KMS-11 (cell line): Measurements from ENCODE around the gene STUM.

Source experiments
- H2AFZ ChIP-seq: fragments of 200-600 bp; sonication (generic); 2 replicates; pipeline ENCODE4 v1.6.1; 2016; ENCODE audit warnings: antibody characterized with exemption, mixed run types, low read depth
- H3K27ac ChIP-seq: fragments of 200-600 bp; sonication (generic); 2 replicates; pipeline ENCODE4 v1.6.1; 2016; ENCODE audit warnings: mild to moderate bottlenecking, mixed run types
- H3K27me3 ChIP-seq: fragments of 200-600 bp; sonication (generic); 2 replicates; pipeline ENCODE4 v1.6.1; 2017; ENCODE audit warnings: mild to moderate bottlenecking, low read depth, mixed run types, moderate library complexity; ENCODE audit not compliant: insufficient read depth
- H3K36me3 ChIP-seq: fragments of 200-600 bp; sonication (generic); 2 replicates; pipeline ENCODE4 v1.6.1; 2017; ENCODE audit warnings: mild to moderate bottlenecking, mixed run types; ENCODE audit not compliant: insufficient read depth
- H3K4me1 ChIP-seq: fragments of 200-600 bp; sonication (generic); 2 replicates; pipeline ENCODE4 v1.6.1; 2016; ENCODE audit warnings: mild to moderate bottlenecking, low read depth, mixed run types; ENCODE audit not compliant: poor library complexity, severe bottlenecking
- H3K4me2 ChIP-seq: fragments of 200-600 bp; sonication (generic); 2 replicates; pipeline ENCODE4 v1.7.0; 2016; ENCODE audit warnings: mild to moderate bottlenecking, mixed run types
- H3K4me3 ChIP-seq: fragments of 200-600 bp; sonication (generic); IDR thresholded peaks from 2 replicates; pipeline ENCODE4 v1.6.1; 2017; ENCODE audit warnings: low read depth, low read length, mixed read lengths; ENCODE audit not compliant: insufficient read depth
- H3K79me2 ChIP-seq: fragments of 200-600 bp; sonication (generic); 2 replicates; pipeline ENCODE4 v1.6.1; 2016; ENCODE audit warnings: low read depth, mixed run types; ENCODE audit not compliant: insufficient read depth
- H3K9ac ChIP-seq: fragments of 200-600 bp; sonication (generic); 2 replicates; pipeline ENCODE4 v1.6.1; 2016; ENCODE audit warnings: mild to moderate bottlenecking, mixed run types
- H4K20me1 ChIP-seq: fragments of 200-600 bp; sonication (generic); 2 replicates; pipeline ENCODE4 v1.6.1; 2016; ENCODE audit warnings: mild to moderate bottlenecking, mixed run types; ENCODE audit not compliant: insufficient read depth
- CTCF ChIP-seq: fragments of 200-600 bp; sonication (generic); conservative IDR thresholded peaks from 2 replicates; pipeline ENCODE4 v1.6.1; 2017; ENCODE audit warnings: low read depth, mild to moderate bottlenecking, antibody characterized with exemption, low read length, moderate library complexity, mixed read lengths

Gene STUM

GRCh38 chr1:226557424-226557823, 8.9 kb downstream of the STUM start:
- no peak overlapping the region for H3K4me3 ChIP-seq

DNA sequence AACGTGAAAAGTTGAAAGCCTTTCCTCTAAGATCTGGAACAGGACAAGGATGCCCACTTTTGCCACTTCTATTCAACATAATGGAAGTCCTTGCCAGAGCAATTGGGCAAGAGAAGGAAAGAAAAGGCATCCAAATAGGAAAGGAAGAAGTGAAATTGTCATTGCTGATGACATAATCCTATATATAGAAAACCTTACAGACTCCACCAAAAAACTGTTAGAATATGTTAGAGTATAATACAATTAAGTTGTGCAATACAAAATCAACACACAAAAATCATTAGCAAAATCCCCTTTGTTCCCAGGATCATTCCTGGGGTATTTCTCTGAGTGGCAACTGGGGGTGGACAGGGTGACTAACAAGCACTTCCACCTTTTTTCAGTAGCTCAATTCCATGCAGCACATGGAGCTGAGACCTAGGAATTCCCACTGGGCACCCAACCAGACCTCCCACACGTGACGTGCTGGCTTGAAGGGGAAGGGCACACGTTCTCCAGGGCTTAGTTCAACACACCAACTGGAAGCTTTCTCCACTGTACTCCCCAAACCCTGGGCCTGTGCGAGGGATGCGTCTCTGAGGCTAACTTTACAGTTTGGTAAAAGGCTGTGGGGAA, 9.6 kb downstream of the STUM start:
- Histone ChIP-seq H3K4me2 (no peak overlapping the region), H4K20me1 (no peaks in the 10 kb centered on the region), H3K79me2 (no peaks in the 10 kb centered on the region), H2AFZ (no peak overlapping the region), H3K9ac (no peak overlapping the region), H3K4me3 (no peak overlapping the region), H3K27ac (no peak overlapping the region), H3K27me3 (no peaks in the 10 kb centered on the region), H3K36me3 (no peaks in the 10 kb centered on the region), H3K4me1 (no peaks in the 10 kb centered on the region)
- TF ChIP-seq CTCF, result no peak

More at GRCh38 chr1:226557424-226557823, 8.9 kb downstream of the STUM start:
- Histone ChIP-seq H3K27me3 (no peaks in the 10 kb centered on the region), H3K4me2 (no peak overlapping the region), H3K27ac (no peak overlapping the region), H3K79me2 (no peaks in the 10 kb centered on the region), H2AFZ (no peak overlapping the region), H3K9ac (no peak overlapping the region), H4K20me1 (no peaks in the 10 kb centered on the region), H3K4me1 (no peaks in the 10 kb centered on the region), H3K36me3 (no peaks in the 10 kb centered on the region)
- no peak for TF ChIP-seq CTCF

DNA sequence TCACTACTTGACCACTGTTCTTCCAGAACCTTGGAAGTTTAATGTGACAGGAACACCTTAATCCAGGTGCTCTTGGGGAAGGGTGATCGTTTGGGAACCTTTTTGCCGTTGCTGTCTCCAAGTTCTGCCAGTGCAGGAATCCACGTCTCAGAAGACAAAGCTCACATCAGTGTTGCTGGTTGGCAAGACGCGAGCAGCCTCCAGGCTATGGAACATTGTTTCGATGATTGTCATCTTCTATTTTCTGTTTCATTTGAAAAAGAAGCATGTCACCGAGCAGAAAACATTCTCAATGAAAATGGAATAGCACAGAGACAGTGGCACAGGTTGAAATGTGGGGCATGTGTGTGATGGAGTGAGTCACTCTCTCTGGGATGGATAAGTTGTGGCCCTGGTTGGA, 11.7 kb downstream of the STUM start:
- Histone ChIP-seq H2AFZ (no peak overlapping the region), H3K9ac (no peak overlapping the region), H3K27me3 (no peaks in the 10 kb centered on the region), H3K4me2 (no peak overlapping the region), H3K4me3 (no peak overlapping the region), H4K20me1 (no peaks in the 10 kb centered on the region), H3K4me1 (no peaks in the 10 kb centered on the region), H3K36me3 (no peaks in the 10 kb centered on the region), H3K27ac (no peak overlapping the region), H3K79me2 (no peaks in the 10 kb centered on the region)
- TF ChIP-seq CTCF, result no peak

DNA sequence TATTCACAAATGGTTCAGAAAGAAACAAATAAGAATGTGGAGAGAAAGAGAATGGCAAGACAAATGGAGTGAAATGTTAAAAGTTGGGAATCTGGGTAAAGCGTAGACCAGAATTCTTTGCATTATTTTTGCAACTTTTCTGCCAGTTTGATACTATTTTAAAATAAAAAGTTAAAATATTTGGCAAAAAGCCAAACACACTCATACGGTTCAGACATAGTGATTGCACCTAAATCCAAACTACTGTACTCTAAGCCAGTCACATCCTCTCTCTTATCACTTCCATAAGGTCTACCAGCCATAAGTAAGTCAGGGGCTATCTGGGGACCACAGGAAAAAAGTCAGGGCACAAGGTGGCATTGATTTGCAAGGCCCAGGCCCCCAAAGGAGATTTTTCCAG, 14.4 kb downstream of the STUM start:
- Histone ChIP-seq H2AFZ (no peak overlapping the region), H3K79me2 (no peaks in the 10 kb centered on the region), H3K4me3 (no peak overlapping the region), H3K27ac (no peak overlapping the region), H3K36me3 (no peaks in the 10 kb centered on the region), H3K4me1 (no peaks in the 10 kb centered on the region), H4K20me1 (no peaks in the 10 kb centered on the region), H3K4me2 (no peak overlapping the region), H3K27me3 (no peaks in the 10 kb centered on the region), H3K9ac (no peak overlapping the region)
- TF ChIP-seq CTCF, result no peak
